Skeletal muscle tissue (tissue), 4 donors: Measurements from ENCODE around the gene RB1. TPM values are rescaled to one million over a fixed set of nuclear protein-coding genes. Genes with fewer than 3 reads are reported as not detected.

Experiments
- H3K27ac ChIP-seq: one replicate; pipeline ENCODE4 v1.7.0; 2013; ENCODE audit warnings: mild to moderate bottlenecking, low read depth, low read length, inconsistent platforms
- H3K27me3 ChIP-seq, 3 donors: one replicate each; pipeline ENCODE4 v1.7.0; 2013; ENCODE audit warnings: low read length in 3 of 3; ENCODE audit not compliant: control insufficient read depth in 3 of 3, insufficient read depth in 3 of 3
- H3K36me3 ChIP-seq, 3 donors: one replicate each; pipeline ENCODE4 v1.7.0; 2013; ENCODE audit warnings: low read length in 3 of 3; ENCODE audit not compliant: control insufficient read depth in 3 of 3, insufficient read depth in 3 of 3
- H3K4me1 ChIP-seq, 3 donors: one replicate each; pipeline ENCODE4 v1.7.0; 2013; ENCODE audit warnings: low read length in 3 of 3, mild to moderate bottlenecking in 3 of 3; ENCODE audit not compliant: control insufficient read depth in 3 of 3, insufficient read depth in 3 of 3
- H3K4me3 ChIP-seq, 3 donors: one replicate each; pipeline ENCODE4 v1.7.0; 2013; ENCODE audit warnings: low read length in 3 of 3
- H3K9ac ChIP-seq, 3 donors: one replicate each; pipeline ENCODE4 v1.7.0; 2013; ENCODE audit warnings: low read length in 3 of 3, mild to moderate bottlenecking in 3 of 3, moderate library complexity in 2 of 3, low read depth in 1 of 3
- H3K9me3 ChIP-seq, 3 donors: one replicate each; pipeline ENCODE4 v1.7.0; 2013; ENCODE audit warnings: low read length in 3 of 3; ENCODE audit not compliant: control insufficient read depth in 3 of 3
- total RNA-seq: library from RNA; depleted of rRNA; stranded (reverse); fragments of >200 nt; gene quantifications from one replicate; pipeline ENCODE4 v1.2.3, GENCODE V29; 2014
- donor health status: Osteomylitis.

Gene RB1
- 39.7 TPM for total RNA-seq

- peaks cover 2 to 18% (median 4%) of the 10 kb centered on the region in 3 donors for H3K4me1 ChIP-seq
- no peaks in the 10 kb centered on the region for H3K27me3 ChIP-seq
- H3K27ac ChIP-seq, result peak within 1 kb of the TSS; percentile 96
- no peaks in the 10 kb centered on the region for H3K9me3 ChIP-seq
- H3K9ac ChIP-seq, result peak within 1 kb of the TSS; percentile 79 to 99 (median 90)
- H3K4me3 ChIP-seq, result peak within 1 kb of the TSS; percentile 85 to 93 (median 87)
- no peaks in the 10 kb centered on the region for H3K36me3 ChIP-seq
These were observed at the start of gene RB1 for GRCh38 chr13:48303359-48304142. Gene RB1 (plus strand): TSS chr13:48303751. CDS start chr13:48303913, 162 bp downstream.

GRCh38 chr13:48253849-48254248 lies 49.7 kb upstream of the RB1 start:
- Histone ChIP-seq H3K4me3 (no peak overlapping the region), H3K9ac (no peak overlapping the region), H3K4me1 (peaks cover 6 to 7% (median 7%) of the 10 kb centered on the region in 3 donors), H3K9me3 (no peaks in the 10 kb centered on the region), H3K27ac (no peak overlapping the region), H3K36me3 (peaks cover 18 to 34% (median 26%) of the 10 kb centered on the region in 3 donors), H3K27me3 (no peaks in the 10 kb centered on the region)

GRCh38 chr13:48255090-48255489 lies 48.5 kb upstream of the RB1 start:
- Histone ChIP-seq H3K36me3 (peaks cover 21 to 41% (median 34%) of the 10 kb centered on the region in 3 donors), H3K4me1 (peaks cover 5 to 7% (median 6%) of the 10 kb centered on the region in 3 donors), H3K9ac (no peak overlapping the region), H3K27ac (no peak overlapping the region), H3K9me3 (no peaks in the 10 kb centered on the region), H3K27me3 (no peaks in the 10 kb centered on the region), H3K4me3 (no peak overlapping the region)

GRCh38 chr13:48255954-48256353 lies 47.6 kb upstream of the RB1 start:
- Histone ChIP-seq H3K27ac (no peak overlapping the region), H3K27me3 (no peaks in the 10 kb centered on the region), H3K36me3 (peaks cover 21 to 41% (median 41%) of the 10 kb centered on the region in 3 donors), H3K4me1 (peaks cover 4 to 7% (median 6%) of the 10 kb centered on the region in 3 donors), H3K4me3 (no peak overlapping the region), H3K9ac (peak overlapping the region in 1 of 3 donors; percentile 35), H3K9me3 (no peaks in the 10 kb centered on the region)

- Histone ChIP-seq H3K4me3 (no peak overlapping the region), H3K27me3 (no peaks in the 10 kb centered on the region), H3K9ac (no peak overlapping the region), H3K27ac (no peak overlapping the region), H3K9me3 (no peaks in the 10 kb centered on the region), H3K36me3 (peaks cover 25 to 54% (median 51%) of the 10 kb centered on the region in 3 donors), H3K4me1 (no peaks in the 10 kb centered on the region)
These were observed 45.5 kb upstream of the RB1 start for GRCh38 chr13:48258002-48258401.

GRCh38 chr13:48258430-48258829 lies 45.1 kb upstream of the RB1 start:
- Histone ChIP-seq H3K27me3 (no peaks in the 10 kb centered on the region), H3K4me3 (no peak overlapping the region), H3K4me1 (no peaks in the 10 kb centered on the region), H3K36me3 (peaks cover 25 to 58% (median 55%) of the 10 kb centered on the region in 3 donors), H3K27ac (no peak overlapping the region), H3K9ac (no peak overlapping the region), H3K9me3 (no peaks in the 10 kb centered on the region)

- Histone ChIP-seq H3K27ac (no peak overlapping the region), H3K27me3 (no peaks in the 10 kb centered on the region), H3K36me3 (peaks cover 14 to 57% (median 53%) of the 10 kb centered on the region in 3 donors), H3K4me1 (peaks cover 0 to 5% (median 3%) of the 10 kb centered on the region in 3 donors), H3K9me3 (no peaks in the 10 kb centered on the region), H3K4me3 (no peak overlapping the region), H3K9ac (no peak overlapping the region)
These were observed 42.6 kb upstream of the RB1 start for GRCh38 chr13:48260970-48261369.

- Histone ChIP-seq H3K36me3 (peaks cover 10 to 47% (median 38%) of the 10 kb centered on the region in 3 donors), H3K9ac (no peak overlapping the region), H3K9me3 (no peaks in the 10 kb centered on the region), H3K4me1 (peaks cover 5 to 12% (median 5%) of the 10 kb centered on the region in 3 donors), H3K27me3 (no peaks in the 10 kb centered on the region), H3K4me3 (no peak overlapping the region), H3K27ac (no peak overlapping the region)
These were observed 40.4 kb upstream of the RB1 start for GRCh38 chr13:48263196-48263595.

- Histone ChIP-seq H3K4me1 (peaks cover 5 to 12% (median 5%) of the 10 kb centered on the region in 3 donors), H3K4me3 (no peak overlapping the region), H3K9me3 (no peaks in the 10 kb centered on the region), H3K36me3 (peaks cover 5 to 42% (median 33%) of the 10 kb centered on the region in 3 donors), H3K27ac (no peak overlapping the region), H3K27me3 (no peaks in the 10 kb centered on the region), H3K9ac (no peak overlapping the region)
These were observed 39.5 kb upstream of the RB1 start for GRCh38 chr13:48264058-48264457.

GRCh38 chr13:48265217-48265815 lies 38.2 kb upstream of the RB1 start:
- H3K9ac ChIP-seq, result no peak overlapping the region
- H3K27ac ChIP-seq, result no peak overlapping the region
- no peaks in the 10 kb centered on the region for H3K9me3 ChIP-seq
- H3K4me3 ChIP-seq, result no peak overlapping the region
- peaks cover 5 to 12% (median 5%) of the 10 kb centered on the region in 3 donors for H3K4me1 ChIP-seq
- H3K27me3 ChIP-seq, result no peaks in the 10 kb centered on the region
- H3K36me3 ChIP-seq, result peaks cover 4 to 38% (median 35%) of the 10 kb centered on the region in 3 donors
